Activated CD8-positive, alpha-beta memory T cell treated with anti-CD3 and anti-CD28 coated beads, Interleukin-2, amount 50 U/mL, for 24 hours (primary cell): ENCODE results near the gene ZNF384.
"Not testable (repeated sequence)": the region's sequence is repeated elsewhere in the genome, so short reads cannot be mapped to it uniquely, and the experiment has no call there.

Experiments used
- DNase-seq: peaks from one replicate; pipeline ENCODE4 v3.0.0-alpha.2; 2020; ENCODE audit errors: extremely low read depth

Gene ZNF384

DNA sequence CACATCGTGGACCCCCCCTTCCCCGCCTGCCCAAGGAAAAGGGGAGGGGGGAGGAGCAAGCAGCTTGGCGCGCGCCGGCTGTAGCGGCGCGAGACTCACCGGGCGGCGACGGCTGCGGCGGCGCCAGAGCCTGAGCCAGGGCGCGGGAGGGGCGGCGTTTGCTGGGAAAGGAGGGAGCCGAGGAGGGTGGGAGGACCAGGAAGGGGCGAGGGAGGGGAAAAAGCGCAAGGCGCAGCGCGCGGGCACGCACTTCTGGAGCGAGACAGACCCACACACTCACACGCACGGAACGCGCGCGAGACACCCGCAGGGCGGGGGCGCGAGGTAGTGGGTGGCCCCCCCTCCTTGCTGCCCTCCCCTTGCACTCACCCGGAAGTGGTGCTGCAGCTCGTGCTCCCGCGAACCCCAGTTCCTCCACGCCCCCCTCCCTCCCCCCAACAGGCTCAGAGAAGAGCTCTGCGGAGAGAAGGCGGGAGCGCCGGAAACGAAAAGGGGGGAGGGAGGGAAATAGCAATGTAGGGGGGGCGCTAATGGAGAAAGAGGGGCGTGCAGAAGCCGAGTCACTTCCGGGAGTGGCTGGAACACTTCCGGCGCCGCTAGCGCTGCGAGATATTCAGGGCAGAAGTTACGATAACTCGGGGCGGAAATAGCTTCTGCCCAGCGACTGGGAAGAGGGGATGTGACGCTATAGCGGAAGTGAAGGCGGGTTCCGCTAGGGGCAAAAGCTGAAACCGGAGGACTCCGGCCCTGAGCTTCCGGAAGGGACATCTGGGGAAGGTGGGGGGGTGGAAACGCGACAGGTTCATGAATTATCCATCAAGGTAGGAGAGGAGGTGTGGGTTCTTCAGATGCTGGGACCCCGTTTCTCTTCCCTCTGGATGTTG is at the start of gene ZNF384:
ZNF384 (minus strand) TSS at position 377 of the 884 bp plus-strand sequence. CDS start 9,855 bp downstream, outside the sequence.
- DNase-seq: peak; percentile 94

DNA sequence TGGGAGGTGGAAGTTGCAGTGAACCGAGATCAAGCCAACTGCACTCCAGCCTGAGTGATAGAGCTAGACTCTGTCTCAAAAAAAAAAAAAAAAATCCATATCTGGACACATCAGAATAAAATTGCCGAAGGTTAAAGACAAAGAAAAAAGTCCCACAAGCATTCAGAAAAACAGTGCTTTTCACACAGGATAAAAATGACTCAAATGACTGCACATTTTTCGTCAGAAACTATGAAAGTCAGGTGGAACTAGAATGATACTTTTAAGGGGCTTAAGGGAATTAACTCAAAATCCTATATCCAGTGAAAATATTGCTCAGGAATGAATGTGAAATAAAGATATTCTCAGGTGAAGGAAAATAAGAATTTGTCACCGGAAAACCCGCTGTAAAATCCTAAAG is 47.6 kb upstream of the ZNF384 start:
- no peak for DNase-seq

DNA sequence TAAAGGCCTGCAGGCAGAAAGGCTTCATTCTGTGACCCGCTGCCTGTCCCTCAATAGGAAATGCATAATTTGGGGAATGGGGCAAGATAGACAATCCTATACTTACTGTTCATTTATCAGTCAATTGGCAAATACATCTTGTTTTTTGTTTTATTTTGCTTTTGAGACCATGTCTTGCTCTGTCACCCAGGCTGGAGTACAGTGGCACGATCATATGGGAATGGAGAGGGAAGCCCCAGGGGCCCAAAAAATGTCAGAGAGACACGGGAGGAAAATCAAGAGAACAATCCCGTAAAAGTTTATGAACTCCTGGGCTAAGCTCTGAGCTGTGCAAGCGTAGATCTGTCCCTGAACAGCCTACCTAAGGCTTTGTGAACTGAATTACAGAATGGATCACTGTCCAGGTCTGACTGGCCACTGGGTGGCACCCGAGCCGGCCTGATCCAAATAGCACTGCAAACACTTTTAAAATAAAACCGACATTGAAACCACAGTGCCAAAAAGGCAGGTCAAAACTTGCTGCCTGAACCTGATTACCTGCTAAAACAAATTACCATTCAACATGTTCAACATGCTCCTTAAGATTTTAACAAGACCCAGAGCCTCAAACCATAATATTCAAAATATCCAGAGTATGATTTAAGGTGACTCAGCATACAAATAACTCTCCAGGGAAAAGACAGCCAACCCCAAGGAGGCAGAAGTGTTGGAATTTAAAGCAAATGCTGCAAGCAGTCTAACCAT is 46.4 kb upstream of the ZNF384 start:
- DNase-seq: no peak

DNA sequence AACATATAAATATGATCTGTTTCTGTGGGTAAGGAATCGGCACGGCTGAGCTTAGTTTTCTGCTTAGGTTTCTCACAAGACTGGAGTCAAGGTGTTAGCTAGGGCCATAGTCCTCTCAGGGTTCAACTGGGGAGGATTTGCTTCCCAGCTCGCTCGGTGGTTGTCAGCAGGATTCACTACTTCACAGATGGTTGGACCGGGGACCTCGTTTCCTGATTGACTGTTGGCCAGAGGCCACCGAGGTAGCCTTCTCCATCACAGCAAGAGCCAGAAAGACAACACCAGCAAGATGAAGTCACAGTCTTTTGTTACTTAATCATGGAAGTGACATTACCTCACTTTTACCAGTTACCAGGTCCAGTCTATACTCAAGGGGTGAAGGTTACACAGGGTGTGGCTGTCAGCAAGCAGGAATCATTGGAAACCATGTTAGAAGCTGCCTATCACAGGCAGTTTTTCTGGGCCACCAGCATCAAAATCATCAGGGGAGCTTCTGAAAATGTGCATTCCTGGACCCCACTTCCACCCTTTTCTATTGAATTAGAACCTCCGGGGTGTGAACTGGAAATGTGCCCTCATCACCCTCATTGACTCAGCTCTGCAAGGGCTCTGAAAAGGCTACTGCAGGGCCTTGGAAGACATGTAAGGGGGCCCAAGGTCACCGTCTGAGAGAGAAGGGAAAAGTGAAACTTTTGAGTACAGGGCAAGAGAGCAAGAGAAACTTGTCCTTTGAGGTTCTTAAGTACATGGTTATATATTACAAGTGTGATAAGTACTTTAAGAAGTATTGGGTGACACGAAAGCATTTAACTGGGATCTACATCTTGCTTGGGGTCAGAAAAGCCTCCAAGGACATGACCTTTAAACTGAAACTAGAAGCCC is 45.6 kb upstream of the ZNF384 start:
- no peak for DNase-seq

DNA sequence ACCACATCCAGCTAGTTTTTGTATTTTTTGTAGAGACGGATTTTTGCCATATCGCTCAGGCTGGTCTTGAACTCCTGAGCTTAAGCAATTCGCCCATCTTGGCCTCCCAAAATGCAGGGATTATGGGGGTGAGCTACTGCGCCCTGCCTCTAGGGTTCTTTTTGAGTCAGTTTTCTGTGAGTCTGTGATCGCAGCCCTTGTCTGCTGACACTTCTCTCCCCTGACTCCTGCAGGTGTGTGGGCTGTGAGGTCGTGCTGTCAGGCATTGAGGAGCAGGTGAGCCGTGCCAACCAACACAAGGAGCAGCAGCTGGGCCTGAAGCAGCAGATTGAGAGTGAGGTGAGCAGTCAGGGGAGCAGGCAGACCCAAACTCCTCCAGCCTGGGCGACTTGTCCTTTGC is 41.0 kb upstream of the ZNF384 start:
- DNase-seq: no peak

DNA sequence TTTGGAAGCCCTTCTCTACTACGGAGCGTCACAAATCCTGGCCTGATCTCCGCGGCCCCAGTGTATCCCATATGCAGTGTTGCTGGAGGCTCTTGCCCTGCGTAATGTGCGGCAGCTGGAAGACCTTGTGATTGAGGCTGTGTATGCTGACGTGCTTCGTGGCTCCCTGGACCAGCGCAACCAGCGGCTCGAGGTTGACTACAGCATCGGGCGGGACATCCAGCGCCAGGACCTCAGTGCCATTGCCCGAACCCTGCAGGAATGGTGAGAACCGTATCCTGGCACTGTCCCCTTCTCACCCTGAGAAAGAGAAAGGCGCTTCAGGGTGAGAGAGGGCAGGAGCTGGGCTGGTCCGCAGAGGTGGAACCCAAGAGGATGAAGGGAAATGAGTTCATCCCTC is 40.0 kb upstream of the ZNF384 start:
- no peak for DNase-seq

DNA sequence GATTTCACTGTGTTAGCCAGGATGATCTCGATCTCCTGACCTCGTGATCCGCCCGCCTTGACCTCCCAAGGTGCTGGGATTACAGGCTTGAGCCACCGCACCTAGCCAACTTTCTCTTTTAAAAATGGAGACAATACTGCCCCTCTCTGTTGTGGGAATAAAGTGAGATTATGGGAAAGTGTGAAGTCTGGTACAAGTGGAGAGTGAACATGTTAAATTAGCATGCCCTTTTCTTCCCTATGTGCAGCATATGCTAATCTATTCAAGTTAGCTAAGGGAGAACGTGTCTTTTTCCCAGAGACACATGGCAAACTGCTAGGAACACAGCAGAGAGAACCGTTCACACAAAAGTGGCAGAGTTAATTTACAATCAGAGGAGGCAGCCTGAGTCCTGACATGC is 36.2 kb upstream of the ZNF384 start:
- DNase-seq: no peak

DNA sequence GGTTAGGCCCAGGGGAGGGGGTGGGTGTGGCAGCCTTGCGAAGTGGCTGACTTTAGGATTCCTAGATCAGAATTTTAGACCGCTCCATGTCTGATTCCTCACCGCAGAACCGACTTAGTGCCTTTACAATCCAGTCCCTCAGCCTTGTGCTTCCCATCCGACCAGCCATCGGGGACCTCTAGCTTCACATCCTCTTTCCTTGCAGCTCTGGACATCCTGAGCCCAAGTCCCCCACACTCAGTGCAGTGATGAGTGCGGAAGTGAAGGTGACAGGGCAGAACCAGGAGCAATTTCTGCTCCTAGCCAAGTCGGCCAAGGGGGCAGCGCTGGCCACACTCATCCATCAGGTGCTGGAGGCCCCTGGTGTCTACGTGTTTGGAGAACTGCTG is 35.2 kb upstream of the ZNF384 start:
- DNase-seq: no peak

DNA sequence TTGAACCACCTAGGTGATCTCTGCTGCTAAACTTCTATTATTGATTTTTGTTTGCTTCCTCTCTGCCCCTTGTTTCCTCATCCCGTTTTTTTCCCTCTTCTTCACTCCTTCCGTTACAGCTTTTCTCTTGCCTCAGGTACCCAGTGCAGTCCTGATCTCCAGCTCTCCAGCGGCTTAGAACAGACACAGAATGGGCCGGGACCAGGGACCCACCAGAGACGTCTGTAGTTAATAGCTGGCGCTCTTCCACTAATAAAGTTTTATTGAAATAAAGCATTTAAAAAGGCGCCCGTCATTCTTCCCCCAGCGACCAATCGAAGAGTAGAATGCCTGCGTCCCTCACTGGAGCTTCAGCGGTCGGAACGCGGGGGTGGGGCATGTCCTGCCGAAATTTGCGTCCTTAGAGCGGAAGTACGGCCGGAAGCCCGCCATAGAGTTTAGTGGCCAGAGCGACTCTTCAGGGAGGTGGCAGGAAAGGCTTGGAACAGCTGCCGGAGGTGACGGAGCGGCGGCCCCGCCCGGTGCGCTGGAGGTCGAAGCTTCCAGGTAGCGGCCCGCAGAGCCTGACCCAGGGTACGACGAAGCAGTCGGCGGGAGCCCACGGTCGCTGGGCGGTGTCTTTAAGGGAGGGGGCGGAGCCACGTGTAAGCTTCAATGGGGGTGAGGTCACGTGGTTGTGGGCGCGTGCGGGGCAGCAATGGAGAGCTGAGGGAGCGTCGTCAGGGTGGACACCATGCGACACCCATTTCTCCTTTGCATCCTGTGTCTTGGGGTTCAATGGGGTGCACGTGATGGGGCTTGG is 34.6 kb upstream of the ZNF384 start, which contains the start of gene COPS7A:
COPS7A (plus strand) TSS at position 440 of the 802 bp plus-strand sequence. CDS start 611 bp downstream, outside the sequence.
- DNase-seq: peak; percentile 95

DNA sequence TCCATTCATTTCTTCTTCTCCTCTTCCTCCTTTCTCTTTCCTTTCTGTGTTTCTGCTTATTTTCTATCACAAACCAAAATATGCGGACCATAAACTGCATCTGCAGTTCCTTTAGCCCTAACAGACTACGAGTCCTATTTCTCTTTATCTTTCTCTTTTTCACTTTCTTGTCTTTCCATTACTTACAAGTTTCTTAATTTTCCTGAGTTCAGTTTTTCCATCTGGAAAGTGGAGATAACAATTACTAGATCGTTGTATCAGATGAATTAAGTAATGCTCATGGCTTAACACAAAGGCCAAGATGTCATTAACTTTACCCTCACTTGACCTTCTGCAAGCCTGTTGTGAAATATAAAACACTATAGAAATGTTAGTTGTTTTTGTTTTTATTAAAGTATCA is 33.7 kb upstream of the ZNF384 start:
- DNase-seq: no peak

DNA sequence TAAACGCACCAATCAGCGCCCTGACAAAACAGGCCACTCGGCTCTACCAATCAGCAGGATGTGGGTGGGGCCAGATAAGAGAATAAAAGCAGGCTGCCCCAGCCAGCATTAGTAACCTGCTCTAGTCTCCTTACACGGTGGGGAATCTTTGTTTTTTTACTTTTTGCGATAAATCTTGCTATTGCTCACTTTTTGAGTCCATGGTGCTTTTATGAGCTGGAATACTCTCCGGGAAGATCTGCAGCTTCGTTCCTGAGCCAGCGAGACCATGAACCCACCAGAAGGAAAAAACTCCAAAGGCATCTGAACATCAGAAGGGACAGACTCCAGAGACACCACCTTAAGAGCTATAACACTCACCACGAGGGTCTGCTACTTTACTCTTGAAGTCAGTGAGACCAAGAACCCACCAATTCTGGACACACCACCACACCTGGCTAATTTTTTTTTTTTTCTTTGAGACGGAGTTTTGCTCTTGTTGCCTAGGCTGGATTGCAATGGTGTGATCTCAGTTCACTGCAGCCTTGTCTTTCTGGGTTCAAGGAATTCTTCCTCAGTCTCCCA is 27.8 kb upstream of the ZNF384 start:
- no peak for DNase-seq

DNA sequence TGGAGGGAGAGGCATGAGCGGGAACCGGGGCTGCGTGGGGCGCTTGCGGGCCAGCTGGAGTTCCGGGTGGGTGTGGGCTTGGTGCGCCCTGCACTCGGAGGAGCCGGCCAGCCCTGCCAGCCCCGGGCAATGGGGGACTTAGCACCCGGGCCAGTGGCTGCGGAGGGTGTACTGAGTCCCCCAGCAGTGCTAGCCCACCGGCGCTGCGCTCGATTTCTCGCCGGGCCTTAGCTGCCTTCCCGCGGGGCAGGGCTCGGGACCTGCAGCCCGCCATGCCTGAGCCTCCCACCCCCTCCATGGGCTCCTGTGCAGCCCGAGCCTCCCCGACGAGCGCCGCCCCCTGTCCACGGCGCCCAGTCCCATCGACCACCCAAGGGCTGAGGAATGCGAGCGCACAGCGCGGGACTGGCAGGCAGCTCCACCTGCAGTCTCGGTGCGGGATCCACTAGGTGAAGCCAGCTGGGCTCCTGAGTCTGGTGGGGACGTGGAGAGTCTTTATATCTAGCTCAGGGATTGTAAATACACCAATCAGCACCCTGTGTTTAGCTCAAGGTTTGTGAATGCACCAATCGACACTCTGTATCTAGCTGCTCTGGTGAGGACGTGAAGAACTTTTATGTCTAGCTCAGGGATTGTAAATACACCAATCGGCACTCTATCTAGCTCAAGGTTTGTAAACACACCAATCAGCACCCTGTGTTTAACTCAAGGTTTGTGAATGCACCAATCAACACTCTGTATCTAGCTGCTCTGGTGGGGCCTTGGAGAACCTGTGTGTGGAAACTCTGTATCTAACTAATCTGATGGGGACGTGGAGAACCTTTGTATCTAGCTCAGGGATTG is 27.1 kb upstream of the ZNF384 start:
- not testable (repeated sequence) for DNase-seq

DNA sequence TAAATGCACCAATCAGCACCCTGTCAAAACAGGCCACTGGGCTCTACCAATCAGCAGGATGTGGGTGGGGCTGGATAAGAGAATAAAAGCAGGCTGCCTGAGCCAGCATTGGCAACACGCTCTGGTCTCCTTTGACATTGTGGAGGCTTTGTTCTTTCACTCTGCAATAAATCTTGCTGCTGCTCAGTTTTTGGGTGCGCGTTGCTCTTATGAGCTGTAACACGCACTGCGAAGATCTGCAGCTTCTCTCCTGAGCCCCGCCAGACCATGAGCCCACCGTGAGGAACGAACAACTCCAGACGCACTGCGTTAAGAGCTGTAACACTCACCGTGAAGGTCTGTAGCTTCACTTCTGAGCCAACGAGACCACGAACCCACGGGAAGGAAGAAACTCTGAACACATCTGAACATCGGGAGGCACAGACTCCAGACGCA is 19.8 kb upstream of the ZNF384 start:
- no peak for DNase-seq

DNA sequence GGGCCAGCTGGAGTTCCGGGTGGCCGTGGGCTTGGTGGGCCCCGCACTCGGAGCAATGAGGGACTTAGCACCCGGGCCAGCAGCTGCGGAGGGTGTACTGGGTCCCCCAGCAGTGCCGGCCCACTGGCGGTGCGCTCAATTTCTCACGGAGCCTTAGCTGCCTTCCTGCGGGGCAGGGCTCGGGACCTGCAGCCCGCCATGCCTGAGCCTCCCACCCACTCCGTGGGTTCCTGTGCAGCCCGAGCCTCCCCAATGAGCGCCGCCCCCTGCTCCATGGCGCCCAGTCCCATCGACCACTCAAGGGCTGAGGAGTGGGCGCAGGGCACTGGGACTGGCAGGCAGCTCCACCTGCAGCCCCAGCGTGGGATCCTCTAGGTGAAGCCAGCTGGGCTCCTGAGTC is 19.2 kb upstream of the ZNF384 start:
- not testable (repeated sequence) for DNase-seq

DNA sequence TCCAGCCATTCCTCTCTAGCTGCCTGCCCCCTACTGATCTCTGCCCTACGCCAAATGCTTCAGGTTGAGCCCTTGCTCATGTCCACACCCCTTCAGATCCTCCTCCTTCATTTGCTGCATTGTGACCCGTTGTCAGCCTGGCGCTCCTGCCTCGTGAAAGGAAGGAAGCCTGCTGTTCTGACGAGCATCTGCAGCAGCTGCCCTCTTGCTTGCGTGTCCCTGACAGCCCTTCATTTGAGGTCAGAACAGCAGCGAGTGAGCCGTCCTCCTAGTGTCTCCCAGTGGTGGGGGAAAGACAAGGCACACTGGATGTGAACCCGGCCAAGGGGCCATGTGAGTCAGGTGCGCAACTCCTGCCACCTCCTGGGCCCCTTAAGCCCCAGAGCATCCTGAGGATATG is 14.5 kb upstream of the ZNF384 start:
- DNase-seq: no peak

DNA sequence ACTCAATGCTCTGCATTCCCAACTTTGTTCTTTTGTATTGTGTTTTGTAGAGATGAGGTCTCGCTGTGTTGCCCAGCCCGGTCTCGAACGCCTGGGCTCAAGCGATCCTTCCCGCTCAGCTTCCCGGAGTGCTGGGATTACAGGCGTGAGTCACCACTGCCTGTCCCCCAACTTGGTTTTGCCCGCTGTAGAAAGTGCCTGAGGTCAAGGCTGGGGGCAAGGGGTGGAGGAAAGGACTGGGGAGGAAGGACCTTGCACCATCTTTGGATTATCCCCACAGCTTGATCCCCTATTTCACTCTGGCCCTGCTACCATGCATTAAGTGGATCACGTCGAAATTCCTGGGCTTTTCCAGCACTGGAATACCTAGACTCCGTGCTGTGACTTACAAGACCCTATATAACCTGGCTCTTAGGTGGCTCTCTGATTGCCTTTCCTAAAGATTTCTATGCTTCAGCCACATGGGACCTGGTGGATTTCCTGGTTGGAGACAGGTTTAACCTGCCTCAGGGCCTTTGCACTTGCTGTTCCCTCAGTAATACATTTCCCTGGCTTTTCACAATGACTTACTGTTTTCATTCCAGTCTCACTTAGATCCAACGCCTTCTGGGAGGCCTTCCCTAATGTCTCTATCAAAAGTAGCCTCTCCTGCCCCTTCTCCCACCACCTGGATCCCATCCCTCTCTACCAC is 12.0 kb upstream of the ZNF384 start:
- DNase-seq: no peak

DNA sequence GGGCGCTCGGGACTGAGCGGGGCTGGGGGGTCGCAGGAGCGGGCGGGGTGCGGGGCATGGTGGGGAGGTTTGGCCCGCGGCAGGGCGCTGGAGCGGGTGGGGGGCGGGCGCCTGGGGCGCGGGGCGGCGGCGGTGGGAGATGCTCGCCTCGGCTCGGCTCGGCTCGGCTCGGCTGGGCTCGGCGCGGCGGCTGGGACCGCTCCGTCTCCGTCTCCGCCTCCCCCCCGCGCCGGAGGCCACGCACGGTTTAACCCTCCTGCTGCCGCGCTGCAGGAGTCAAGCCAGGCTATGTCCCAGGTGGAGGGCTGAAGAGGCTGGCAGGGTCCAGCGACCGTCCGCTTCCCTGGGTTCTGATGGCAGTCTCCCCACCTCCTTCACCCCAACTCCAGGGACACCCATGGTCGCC is 11.5 kb upstream of the ZNF384 start, which contains the start of gene PIANP:
PIANP (minus strand) TSS at position 170 of the 406 bp plus-strand sequence. CDS start 2,754 bp downstream, outside the sequence.
- DNase-seq: no peak

DNA sequence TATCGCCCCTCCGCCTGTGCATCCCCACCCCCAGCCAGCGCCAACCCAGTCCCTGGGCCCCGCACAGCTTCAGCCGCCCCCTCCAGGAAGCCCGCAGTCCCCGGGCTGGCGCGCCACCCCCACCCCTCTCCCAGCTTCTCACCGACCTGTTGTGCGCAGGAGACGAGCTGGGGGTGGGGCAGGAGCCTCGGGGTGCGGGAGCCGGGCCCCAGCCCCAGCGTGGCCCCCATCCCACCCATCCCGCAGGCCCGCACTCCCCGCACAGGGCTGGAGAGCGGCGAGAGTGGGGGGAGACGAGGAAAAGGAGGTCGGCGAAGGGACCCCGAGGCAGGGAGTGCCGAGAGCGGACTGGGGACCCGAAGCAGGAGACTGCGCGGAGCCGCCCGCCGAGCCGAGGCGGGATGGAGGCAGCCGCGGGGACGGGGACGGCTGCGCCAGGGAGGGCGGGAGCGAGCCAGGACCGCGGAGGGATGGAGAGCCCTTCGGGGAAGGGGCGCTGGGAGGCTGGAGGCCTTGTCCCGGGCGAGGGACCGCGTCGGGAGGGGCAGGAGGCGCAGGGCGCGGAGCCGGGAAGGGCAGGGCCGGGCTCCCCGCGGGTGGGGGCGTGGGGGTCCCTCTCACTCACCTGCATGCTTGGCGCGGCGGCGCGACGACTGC is 10.9 kb upstream of the ZNF384 start:
- no peak for DNase-seq
